Esophagus mucosa (tissue), 1 donor: ENCODE data around the gene ENDOD1. TPM values are rescaled to one million over a fixed set of nuclear protein-coding genes. Genes with fewer than 3 reads are reported as not detected.
"Not testable (repeated sequence)": the region's sequence is repeated elsewhere in the genome, so short reads cannot be mapped to it uniquely, and the experiment has no call there.

Experiments
- ATAC-seq: fragments of 200-7000 bp; cut with Tn5 transposase; one replicate; pipeline ENCODE4 v1.9.1; 2020
- total RNA-seq: library from RNA; stranded (reverse); gene quantifications from one replicate; pipeline ENCODE4 v1.2.4, GENCODE V29; 2023
- donor health status: DM: yes; HTN: yes; CAD: no.

Gene ENDOD1
- total RNA-seq: 28.3 TPM

- ATAC-seq: peak; percentile 98
Measured at GRCh38 chr11:95089620-95090542, at the start of gene ENDOD1. TSS of gene ENDOD1 (plus strand) at chr11:95089846. CDS start at chr11:95089928, 82 bp downstream.

- ATAC-seq: no peak
Measured at GRCh38 chr11:95042239-95042638, 47.4 kb upstream of the ENDOD1 start.

GRCh38 chr11:95042906-95043305, 46.7 kb upstream of the ENDOD1 start:
- ATAC-seq: no peak

- no peak for ATAC-seq
Measured at GRCh38 chr11:95044010-95044409, 45.6 kb upstream of the ENDOD1 start.

GRCh38 chr11:95045812-95046211, 43.8 kb upstream of the ENDOD1 start:
- ATAC-seq: no peak

- ATAC-seq: not testable (repeated sequence)
Measured at GRCh38 chr11:95049122-95049521, 40.5 kb upstream of the ENDOD1 start, which contains the start of gene KDM4F. TSS of gene KDM4F (plus strand) at chr11:95049422.

- no peak for ATAC-seq
Measured at GRCh38 chr11:95050595-95051202, 38.9 kb upstream of the ENDOD1 start.

- ATAC-seq: no peak
Measured at GRCh38 chr11:95054356-95054755, 35.3 kb upstream of the ENDOD1 start.

- ATAC-seq: no peak
Measured at GRCh38 chr11:95055283-95055897, 34.3 kb upstream of the ENDOD1 start.

GRCh38 chr11:95057959-95058358, 31.7 kb upstream of the ENDOD1 start:
- no peak for ATAC-seq

GRCh38 chr11:95058621-95059020, 31.0 kb upstream of the ENDOD1 start:
- no peak for ATAC-seq

GRCh38 chr11:95059046-95059445, 30.6 kb upstream of the ENDOD1 start:
- no peak for ATAC-seq

- ATAC-seq: no peak
Measured at GRCh38 chr11:95065336-95065735, 24.3 kb upstream of the ENDOD1 start.

- peak; percentile 37 for ATAC-seq
Measured at GRCh38 chr11:95066716-95067038, 23.0 kb upstream of the ENDOD1 start, which contains the start of gene SRSF8. TSS of gene SRSF8 (plus strand) at chr11:95066919. CDS start at chr11:95067227, 308 bp downstream.

GRCh38 chr11:95067039-95067840, 22.4 kb upstream of the ENDOD1 start:
- peak; percentile 78 for ATAC-seq

GRCh38 chr11:95067841-95068219, 21.8 kb upstream of the ENDOD1 start:
- ATAC-seq: no peak

GRCh38 chr11:95068549-95068948, 21.1 kb upstream of the ENDOD1 start:
- peak; percentile 88 for ATAC-seq

- ATAC-seq: no peak
Measured at GRCh38 chr11:95070471-95070870, 19.2 kb upstream of the ENDOD1 start.

GRCh38 chr11:95072948-95073347, 16.7 kb upstream of the ENDOD1 start:
- peak; percentile 59 for ATAC-seq

- ATAC-seq: peak; percentile 51
Measured at GRCh38 chr11:95074792-95075563, 14.7 kb upstream of the ENDOD1 start.

GRCh38 chr11:95076416-95076815, 13.2 kb upstream of the ENDOD1 start:
- ATAC-seq: peak; percentile 68

- ATAC-seq: no peak
Measured at GRCh38 chr11:95076981-95077380, 12.7 kb upstream of the ENDOD1 start.
